ENCODE results near the gene APRT. TPM values are rescaled to one million over a fixed set of nuclear protein-coding genes. Genes with fewer than 3 reads are reported as not detected.

The APRT gene
- total and polyA plus RNA-seq, 10 of the 15 experiments (the other 5 are each of a cell fraction or from before 2014, with no cell fraction given) = 30.6 to 495 (median 166) TPM

- 95% methylated on average over 18 of the region's 21 CpGs for WGBS (ENCODE audit: insufficient coverage, insufficient replicate concordance, low lambda C conversion rate, missing lambda C conversion rate)
Measured at GRCh38 chr16:88805887-88806393, 5.8 kb downstream of the APRT start.

More at GRCh38 chr16:88805887-88806393, 5.8 kb downstream of the APRT start:
- Histone ChIP-seq H3K36me3 (ENCODE audit: control insufficient read depth in 2 of 2, insufficient read depth in 2 of 2, low read length in 1 of 2) (peaks cover 6 to 42% of the 10 kb centered on the region in 2 experiments; a peak in 3 of 4 replicates), H4K20me1 (ENCODE audit: control insufficient read depth, insufficient read depth) (no peaks in the 10 kb centered on the region), H2AFZ (ENCODE audit: control insufficient read depth, low read depth, low read length) (no peak overlapping the region), H3K4me1 (ENCODE audit: control insufficient read depth, insufficient read depth, low read length) (peaks cover 23% of the 10 kb centered on the region), H3K79me2 (ENCODE audit: control insufficient read depth, insufficient read depth, low read length) (peaks cover 46% of the 10 kb centered on the region), H3K4me3 (no peak overlapping the region), H3K27me3 (replicated peaks in 1 of 2; ENCODE audit: control insufficient read depth in 2 of 2, insufficient read depth in 2 of 2, low read length in 1 of 2) (no peaks in the 10 kb centered on the region), H3K4me2 (ENCODE audit: control insufficient read depth, insufficient read depth) (peak overlapping the region; percentile 66; the same call in 1 of the 2 replicates), H3K27ac (ENCODE audit: control insufficient read depth, insufficient read depth) (no peak overlapping the region), H3K9me3 (replicated peaks; ENCODE audit: control insufficient read depth, insufficient read depth, low read length) (no peaks in the 10 kb centered on the region), H3K9ac (ENCODE audit: control insufficient read depth, insufficient read depth, low read length) (no peak overlapping the region)
- intact Hi-C loops (cut with micrococcal nuclease; ENCODE audit: unreplicated experiment) = no loop called here
- no peak for FAIRE-seq
- no peak for TF ChIP-seq POLR2AphosphoS2 (IDR thresholded peaks at IDR 0.05; ENCODE audit: low read depth, low read length)
- no peak for TF ChIP-seq FOS (IDR thresholded peaks at IDR 0.05; ENCODE audit: borderline replicate concordance, extremely low read depth, insufficient read length)
- TF ChIP-seq SIN3A (IDR thresholded peaks at IDR 0.05; ENCODE audit: low read depth, low read length) = no peak
- no peak for TF ChIP-seq SP1 (IDR thresholded peaks at IDR 0.05; ENCODE audit: low read depth, low read length)
- TF ChIP-seq, protein P1, sequence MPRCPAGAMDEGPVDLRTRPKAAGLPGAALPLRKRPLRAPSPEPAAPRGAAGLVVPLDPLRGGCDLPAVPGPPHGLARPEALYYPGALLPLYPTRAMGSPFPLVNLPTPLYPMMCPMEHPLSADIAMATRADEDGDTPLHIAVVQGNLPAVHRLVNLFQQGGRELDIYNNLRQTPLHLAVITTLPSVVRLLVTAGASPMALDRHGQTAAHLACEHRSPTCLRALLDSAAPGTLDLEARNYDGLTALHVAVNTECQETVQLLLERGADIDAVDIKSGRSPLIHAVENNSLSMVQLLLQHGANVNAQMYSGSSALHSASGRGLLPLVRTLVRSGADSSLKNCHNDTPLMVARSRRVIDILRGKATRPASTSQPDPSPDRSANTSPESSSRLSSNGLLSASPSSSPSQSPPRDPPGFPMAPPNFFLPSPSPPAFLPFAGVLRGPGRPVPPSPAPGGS (IDR thresholded peaks at IDR 0.05; ENCODE audit: borderline replicate concordance, insufficient read depth, low read depth, low read length, poor library complexity, severe bottlenecking) = no peak
- TF ChIP-seq RFX5 (IDR thresholded peaks at IDR 0.05; ENCODE audit: low read depth, low read length) = no peak
- TF ChIP-seq DPF2 (IDR thresholded peaks at IDR 0.05) = no peak
- no peak for TF ChIP-seq CBFB (IDR thresholded peaks at IDR 0.05; ENCODE audit: low read depth)
- TF ChIP-seq ZNF24 (IDR thresholded peaks at IDR 0.05) = no peak
- TF ChIP-seq MYC (IDR thresholded peaks at IDR 0.05; ENCODE audit: insufficient read depth, insufficient read length, insufficient replicate concordance, low read length, severe bottlenecking) = no peak
- TF ChIP-seq, protein P2, sequence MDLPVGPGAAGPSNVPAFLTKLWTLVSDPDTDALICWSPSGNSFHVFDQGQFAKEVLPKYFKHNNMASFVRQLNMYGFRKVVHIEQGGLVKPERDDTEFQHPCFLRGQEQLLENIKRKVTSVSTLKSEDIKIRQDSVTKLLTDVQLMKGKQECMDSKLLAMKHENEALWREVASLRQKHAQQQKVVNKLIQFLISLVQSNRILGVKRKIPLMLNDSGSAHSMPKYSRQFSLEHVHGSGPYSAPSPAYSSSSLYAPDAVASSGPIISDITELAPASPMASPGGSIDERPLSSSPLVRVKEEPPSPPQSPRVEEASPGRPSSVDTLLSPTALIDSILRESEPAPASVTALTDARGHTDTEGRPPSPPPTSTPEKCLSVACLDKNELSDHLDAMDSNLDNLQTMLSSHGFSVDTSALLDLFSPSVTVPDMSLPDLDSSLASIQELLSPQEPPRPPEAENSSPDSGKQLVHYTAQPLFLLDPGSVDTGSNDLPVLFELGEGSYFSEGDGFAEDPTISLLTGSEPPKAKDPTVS (IDR thresholded peaks at IDR 0.05; ENCODE audit: low read depth, low read length) = no peak
- TF ChIP-seq MEF2A (IDR thresholded peaks at IDR 0.05; ENCODE audit: insufficient read depth, low read depth, low read length) = no peak
- no peak for TF ChIP-seq SRF (IDR thresholded peaks at IDR 0.05; ENCODE audit: low read depth in 2 of 2, low read length in 2 of 2)
- no peak for TF ChIP-seq TARDBP (IDR thresholded peaks at IDR 0.05; ENCODE audit: borderline replicate concordance)
- in situ Hi-C loops (cut with MboI) = no loop called here
- BruUV-seq (replicated peaks) = no TSS peak
- POLR2A ChIA-PET = no interaction called here
- RAD21 ChIA-PET (ENCODE audit: unreplicated experiment) = no interaction called here
- SMC1A ChIA-PET (ENCODE audit: uncharacterized antibody, unreplicated experiment) = no interaction called here
- no peak for ATAC-seq
- CTCF ChIA-PET = no interaction called here
- no peak for DNase-seq (ENCODE audit: low read depth, low spot score)

All from GM12878 (cell line).